NCI-H1105 treated with DMSO at 0.1 percent for 48 hours (cell line): ENCODE measurements around the gene ACAA2.

Source experiments
- DNase-seq: peaks from one replicate; lab custom pipeline; 2025; lab: John Stamatoyannopoulos, UW

ACAA2 gene

GRCh38 chr18:49739275-49739674 is 74.1 kb downstream of the ACAA2 start:
- no peak for DNase-seq

GRCh38 chr18:49738721-49739120 is 74.6 kb downstream of the ACAA2 start:
- DNase-seq: no peak

- no peak for DNase-seq
These were observed 78.5 kb downstream of the ACAA2 start for GRCh38 chr18:49734836-49735235.

GRCh38 chr18:49733896-49734585 is 79.3 kb downstream of the ACAA2 start:
- no peak for DNase-seq

- no peak for DNase-seq
These were observed 80.0 kb downstream of the ACAA2 start for GRCh38 chr18:49733321-49733720.
